Activated CD4-positive, alpha-beta memory T cell treated with anti-CD3 and anti-CD28 coated beads for 36 hours (primary cell): Measurements from ENCODE around the gene PCK2. TPM values are rescaled to one million over a fixed set of nuclear protein-coding genes. Genes with fewer than 3 reads are reported as not detected.

Source experiments
- CTCF ChIA-PET: fragments of 350-600 bp; sonication (Branson Sonifier 250); formaldehyde crosslinking; loops from one replicate; lab custom pipeline; 2021; ENCODE audit warnings: antibody characterized with exemption, inconsistent platforms; lab: Charles Lee
- POLR2A ChIA-PET: fragments of 350-600 bp; sonication (Branson Sonifier 250); formaldehyde crosslinking; loops from one replicate; lab custom pipeline; 2021; ENCODE audit warnings: antibody characterized with exemption; lab: Charles Lee
- DNase-seq: peaks from one replicate; pipeline ENCODE4 v3.0.0-alpha.2; 2020
- H3K27ac Mint-ChIP-seq: one replicate; pipeline ENCODE4 v1.8.0; 2021; ENCODE audit warnings: mixed read lengths
- H3K27me3 Mint-ChIP-seq: one replicate; pipeline ENCODE4 v1.8.0; 2021; ENCODE audit warnings: mixed read lengths
- H3K36me3 Mint-ChIP-seq: one replicate; pipeline ENCODE4 v1.8.0; 2021; ENCODE audit warnings: mixed read lengths
- H3K4me1 Mint-ChIP-seq: one replicate; pipeline ENCODE4 v1.8.0; 2021; ENCODE audit warnings: low read depth, mixed read lengths
- H3K4me3 Mint-ChIP-seq: one replicate; pipeline ENCODE4 v1.8.0; 2021; ENCODE audit warnings: mild to moderate bottlenecking, mixed read lengths
- H3K9me3 Mint-ChIP-seq: one replicate; pipeline ENCODE4 v1.8.0; 2021; ENCODE audit warnings: mixed read lengths
- intact Hi-C: fragments of 100-400 bp; cut with micrococcal nuclease; formaldehyde crosslinking; loops from one replicate; pipeline ENCODE4 v1.15.1; 2023
- total RNA-seq, 2 experiments: library from RNA; stranded (reverse); gene quantifications; one replicate each; pipeline ENCODE4 v1.2.3, GENCODE V29; 2021

Gene PCK2
- total RNA-seq, 2 experiments from 2014 or later = 118 to 125 TPM

DNA sequence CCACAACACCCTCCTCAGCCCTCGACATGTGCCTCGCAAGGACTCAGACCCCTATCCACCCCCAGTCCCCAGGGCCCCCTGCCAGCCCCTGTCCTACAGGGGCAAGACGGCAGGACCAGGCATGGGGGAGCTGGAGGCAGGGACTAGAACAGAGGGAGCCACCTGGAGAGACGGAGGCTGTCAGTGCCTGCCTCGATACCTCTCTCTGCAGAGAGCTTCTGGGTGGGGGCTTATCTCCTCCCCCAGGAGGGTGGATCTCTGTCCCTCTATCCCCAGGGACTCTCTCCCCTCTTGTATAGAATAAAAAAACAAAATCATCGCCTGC, 24.7 kb upstream of the PCK2 start:
- POLR2A ChIA-PET = no interaction called here
- no peak overlapping the region for H3K4me3 Mint-ChIP-seq

DNA sequence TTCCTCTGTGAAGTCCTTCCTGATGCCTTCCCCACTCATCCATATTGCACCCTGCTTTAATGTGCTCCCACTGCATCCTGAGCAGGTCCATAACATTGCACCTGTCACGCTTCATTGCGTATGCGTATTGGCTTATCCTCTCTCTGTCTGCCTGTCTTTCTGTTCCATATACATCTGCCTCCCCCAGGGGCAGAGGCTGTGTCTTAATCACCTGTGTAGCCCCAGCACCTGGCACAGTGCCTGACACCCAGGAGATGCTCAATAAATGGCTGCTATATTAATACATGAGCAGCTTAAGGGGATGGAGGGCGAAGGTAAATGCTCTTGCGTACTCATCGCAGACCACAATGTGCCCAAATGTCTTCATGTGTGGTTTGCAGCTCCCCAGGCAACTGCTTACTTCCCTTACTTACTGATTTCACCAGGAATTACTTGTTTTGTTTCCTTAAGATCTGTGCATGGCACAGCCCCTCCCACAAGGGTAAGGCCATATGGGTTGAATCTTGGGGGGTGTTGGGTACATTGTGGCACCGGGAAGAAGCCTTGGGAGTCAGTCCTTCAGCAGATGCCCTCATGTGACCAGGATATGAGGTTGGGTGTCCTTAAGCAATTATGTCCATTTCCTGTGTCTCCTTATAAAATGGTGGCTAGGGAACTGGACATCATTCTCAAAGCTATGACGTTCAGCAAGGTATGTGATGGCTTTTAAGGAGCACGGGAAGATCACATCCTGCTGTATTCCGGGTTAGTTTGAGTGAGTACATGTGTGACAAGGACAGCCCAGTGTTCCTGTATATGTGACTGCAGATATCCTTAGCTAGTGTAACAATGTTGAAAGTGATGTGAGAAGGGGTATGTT, 23.6 kb upstream of the PCK2 start:
- Mint-ChIP-seq H3K4me1 (peaks cover 11% of the 10 kb centered on the region), H3K4me3 (no peak overlapping the region), H3K27ac (no peak overlapping the region), H3K36me3 (no peaks in the 10 kb centered on the region), H3K9me3 (no peaks in the 10 kb centered on the region), H3K27me3 (peaks cover 3% of the 10 kb centered on the region)
- intact Hi-C loops = no loop called here
- CTCF ChIA-PET = interaction anchor here (0.6 to 2.9 kb wide), 7 partner anchors 11 to 99 kb away, joined by 3 to 10 read pairs (median 4); no protein-coding TSS in a partner anchor
- POLR2A ChIA-PET = no interaction called here
- no peak for DNase-seq

More for the DNA sequence above, 24.7 kb upstream of the PCK2 start:
- CTCF ChIA-PET = interaction anchor here (1.7 to 2.9 kb wide), 2 partner anchors 12 to 21 kb away, joined by 5 to 10 read pairs; no protein-coding TSS in a partner anchor
- Mint-ChIP-seq H3K27ac (no peak overlapping the region), H3K27me3 (peaks cover 3% of the 10 kb centered on the region), H3K4me1 (peaks cover 11% of the 10 kb centered on the region), H3K36me3 (no peaks in the 10 kb centered on the region), H3K9me3 (no peaks in the 10 kb centered on the region)
- intact Hi-C loops = no loop called here
- DNase-seq = no peak

DNA sequence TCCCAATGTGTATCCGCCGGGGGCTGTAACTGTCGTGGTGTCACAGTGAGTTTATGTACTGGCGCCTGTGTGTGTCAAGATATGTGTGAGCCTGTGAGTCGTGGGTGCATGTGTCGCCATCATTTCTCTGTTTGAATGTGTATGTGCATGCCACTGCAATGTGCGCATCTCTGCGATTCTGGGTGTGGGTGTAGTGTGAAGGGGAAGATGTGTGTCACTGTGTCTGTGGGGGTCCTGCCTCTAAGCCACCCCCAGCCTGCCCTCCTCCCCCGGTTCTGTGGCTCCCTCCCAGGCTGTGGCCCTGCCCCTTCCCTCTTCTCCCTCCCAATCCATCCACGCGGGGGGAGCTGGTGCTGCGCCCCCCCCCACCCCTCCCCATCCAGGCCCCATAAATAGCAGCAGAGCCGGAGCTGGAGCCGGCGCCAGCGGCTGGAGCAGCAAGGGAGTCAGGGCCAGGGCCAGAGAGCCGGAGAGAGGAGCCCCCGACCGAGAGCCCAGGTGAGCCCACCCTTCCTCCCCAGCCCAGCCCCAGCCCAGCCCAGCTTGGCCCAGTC, 22.9 kb upstream of the PCK2 start, which contains the start of gene CPNE6:
TSS of gene CPNE6 (plus strand) at position 419 of the 554 bp plus-strand sequence. CDS start 1,375 bp downstream, outside the sequence.
- no peak within 1 kb of the TSS for H3K4me3 Mint-ChIP-seq
- ChIA-PET POLR2A (no interaction called here), CTCF (interaction anchor here (0.6 to 6.1 kb wide), 7 partner anchors 10 to 100 kb away, joined by 3 to 30 read pairs (median 4); no protein-coding TSS in a partner anchor)
- H3K9me3 Mint-ChIP-seq = no peaks in the 10 kb centered on the region
- no peaks in the 10 kb centered on the region for H3K36me3 Mint-ChIP-seq
- peaks cover 3% of the 10 kb centered on the region for H3K27me3 Mint-ChIP-seq
- no peak within 1 kb of the TSS for H3K27ac Mint-ChIP-seq
- H3K4me1 Mint-ChIP-seq = peaks cover 11% of the 10 kb centered on the region
- DNase-seq = peak; percentile 74
- intact Hi-C loops = no loop called here

DNA sequence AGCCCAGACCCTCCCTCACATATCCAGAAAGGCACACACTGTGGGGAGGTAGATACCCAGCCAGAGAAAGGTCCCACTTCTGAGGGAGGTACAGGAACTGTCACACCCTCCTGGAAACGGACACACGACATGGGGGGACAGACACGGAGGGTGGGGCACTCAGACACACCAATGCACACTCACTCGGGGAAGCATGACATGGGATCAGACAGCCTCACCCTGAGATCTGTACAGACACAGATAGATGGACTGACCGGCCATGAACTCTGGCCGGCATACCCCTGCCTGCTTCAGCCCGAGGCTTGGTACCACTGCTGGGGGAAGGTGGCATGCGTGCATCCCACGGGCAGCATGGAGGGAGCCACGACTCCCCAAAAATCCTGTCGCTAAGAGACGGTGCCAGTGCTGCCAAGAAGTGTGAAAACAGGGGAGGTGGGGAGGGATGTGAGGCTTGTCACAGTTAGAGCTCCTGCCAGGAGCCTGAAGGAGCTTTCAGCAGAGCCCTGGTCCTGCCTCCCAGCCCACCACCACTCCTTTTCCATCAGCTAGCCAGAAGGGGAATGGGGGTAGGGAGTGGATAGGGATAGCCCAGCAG, 22.2 kb upstream of the PCK2 start:
- Mint-ChIP-seq H3K4me1 (peaks cover 11% of the 10 kb centered on the region), H3K36me3 (no peaks in the 10 kb centered on the region), H3K4me3 (no peak overlapping the region), H3K9me3 (no peaks in the 10 kb centered on the region), H3K27ac (no peak overlapping the region), H3K27me3 (peaks cover 3% of the 10 kb centered on the region)
- POLR2A ChIA-PET = interaction anchor here (0.7 kb wide), 1 partner anchor 9 kb away, joined by 4 read pairs; no protein-coding TSS in a partner anchor
- intact Hi-C loops = no loop called here
- DNase-seq = no peak
- CTCF ChIA-PET = interaction anchor here (0.6 to 6.1 kb wide), 6 partner anchors 9 to 36 kb away, joined by 3 to 30 read pairs (median 6); no protein-coding TSS in a partner anchor

GRCh38 chr14:24072436-24072835, 21.7 kb upstream of the PCK2 start:
- CTCF ChIA-PET = interaction anchor here (0.6 to 6.1 kb wide), 3 partner anchors 15 to 35 kb away, joined by 3 to 30 read pairs (median 7); no protein-coding TSS in a partner anchor
- no peak overlapping the region for H3K27ac Mint-ChIP-seq
- POLR2A ChIA-PET = interaction anchor here (0.7 kb wide), 1 partner anchor 8 kb away, joined by 4 read pairs; no protein-coding TSS in a partner anchor
- peaks cover 11% of the 10 kb centered on the region for H3K4me1 Mint-ChIP-seq
- intact Hi-C loops = no loop called here
- no peak for DNase-seq
- H3K27me3 Mint-ChIP-seq = peaks cover 3% of the 10 kb centered on the region
- no peaks in the 10 kb centered on the region for H3K9me3 Mint-ChIP-seq
- H3K36me3 Mint-ChIP-seq = no peaks in the 10 kb centered on the region
- H3K4me3 Mint-ChIP-seq = no peak overlapping the region

DNA sequence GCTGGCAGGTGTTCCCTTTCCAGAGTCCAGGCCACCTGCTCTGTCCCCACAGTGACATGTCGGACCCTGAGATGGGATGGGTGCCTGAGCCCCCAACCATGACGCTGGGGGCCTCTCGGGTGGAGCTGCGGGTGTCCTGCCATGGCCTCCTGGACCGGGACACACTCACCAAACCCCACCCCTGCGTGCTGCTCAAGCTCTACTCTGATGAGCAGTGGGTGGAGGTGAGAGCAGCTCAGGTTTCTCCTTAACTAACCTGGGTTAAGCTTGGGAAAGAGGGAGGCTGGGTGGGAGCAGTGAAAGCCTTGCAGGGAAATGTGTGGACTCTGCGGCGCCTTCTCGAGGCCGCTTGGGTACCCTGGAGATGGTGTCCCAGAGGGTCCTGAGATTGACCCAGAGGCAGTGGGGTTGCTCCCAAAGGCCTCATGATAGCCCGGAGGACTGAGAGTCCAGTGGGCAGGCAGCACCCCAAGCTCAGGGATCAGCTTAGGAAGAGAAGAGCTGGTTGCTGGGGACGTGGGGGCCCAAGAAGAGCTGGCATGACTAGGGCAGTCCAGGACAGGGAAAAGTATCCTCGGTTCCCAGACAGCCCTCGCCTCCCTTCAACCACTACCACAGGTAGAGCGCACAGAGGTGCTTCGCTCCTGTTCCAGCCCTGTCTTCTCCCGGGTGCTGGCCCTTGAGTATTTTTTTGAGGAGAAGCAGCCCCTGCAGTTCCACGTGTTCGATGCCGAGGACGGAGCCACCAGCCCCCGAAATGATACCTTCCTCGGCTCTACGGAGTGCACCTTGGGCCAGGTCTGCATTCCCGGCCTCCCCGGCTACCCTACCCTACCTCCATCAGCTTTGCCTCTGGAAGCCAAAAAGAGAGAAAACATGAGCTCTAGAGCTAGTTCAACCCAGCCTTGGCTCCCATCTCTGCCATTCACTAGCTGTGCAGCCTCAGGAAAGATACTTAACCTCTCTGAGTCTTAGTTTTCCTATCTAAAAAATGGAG, 20.9 kb upstream of the PCK2 start:
- H3K27ac Mint-ChIP-seq = no peak overlapping the region
- no peak for DNase-seq
- H3K27me3 Mint-ChIP-seq = peaks cover 3% of the 10 kb centered on the region
- no peaks in the 10 kb centered on the region for H3K9me3 Mint-ChIP-seq
- intact Hi-C loops = no loop called here
- H3K36me3 Mint-ChIP-seq = no peaks in the 10 kb centered on the region
- POLR2A ChIA-PET = interaction anchor here (0.6 to 0.7 kb wide), 2 partner anchors 8 to 609 kb away, joined by 3 to 4 read pairs; no protein-coding TSS in a partner anchor
- peaks cover 11% of the 10 kb centered on the region for H3K4me1 Mint-ChIP-seq
- H3K4me3 Mint-ChIP-seq = no peak overlapping the region
- CTCF ChIA-PET = interaction anchor here (1.2 to 6.1 kb wide), 3 partner anchors 15 to 17 kb away, joined by 7 to 30 read pairs (median 7); no protein-coding TSS in a partner anchor

DNA sequence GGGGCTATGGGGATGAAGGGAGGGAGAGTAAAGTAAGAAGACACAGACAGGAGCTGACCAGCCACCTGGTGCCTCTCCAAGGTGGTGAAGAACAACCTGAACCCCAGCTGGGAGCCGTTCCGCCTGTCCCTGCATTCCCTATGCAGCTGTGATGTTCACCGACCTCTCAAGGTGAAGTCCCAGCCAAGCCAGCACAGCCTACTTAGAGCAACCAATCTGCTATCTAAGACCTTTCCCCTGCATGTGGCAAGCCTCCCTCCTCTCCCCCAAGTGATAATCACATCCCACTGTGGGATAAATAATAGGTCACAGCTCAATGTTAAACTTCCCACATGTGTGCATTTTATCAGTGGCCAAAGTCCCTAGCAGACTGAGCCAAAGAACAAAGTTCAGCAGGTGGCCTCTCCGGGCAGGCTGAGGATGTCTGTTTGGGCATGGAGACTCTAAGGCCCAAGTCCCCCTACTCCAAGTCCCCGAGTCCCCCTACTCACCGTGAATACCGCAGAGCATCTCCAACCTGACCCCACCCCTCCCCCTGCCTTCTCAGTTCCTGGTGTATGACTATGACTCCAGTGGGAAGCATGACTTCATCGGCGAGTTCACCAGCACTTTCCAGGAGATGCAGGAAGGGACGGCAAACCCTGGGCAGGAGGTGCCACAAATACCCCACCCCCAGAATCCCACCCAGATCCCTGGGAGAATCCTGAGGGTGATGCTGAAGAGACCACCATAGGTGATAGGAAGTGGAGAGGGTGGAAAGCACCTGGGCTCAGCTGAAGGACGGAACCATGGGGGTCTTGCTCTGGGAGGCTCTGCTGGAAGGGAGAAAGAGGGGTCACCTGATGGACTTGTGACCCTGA, 19.3 kb upstream of the PCK2 start:
- POLR2A ChIA-PET = interaction anchor here (0.8 kb wide), 1 partner anchor 19 kb away, joined by 3 read pairs; no protein-coding TSS in a partner anchor
- DNase-seq = no peak
- Mint-ChIP-seq H3K36me3 (no peaks in the 10 kb centered on the region), H3K27me3 (peaks cover 3% of the 10 kb centered on the region), H3K4me3 (no peak overlapping the region), H3K27ac (no peak overlapping the region), H3K4me1 (peaks cover 11% of the 10 kb centered on the region), H3K9me3 (no peaks in the 10 kb centered on the region)
- intact Hi-C loops = no loop called here
- CTCF ChIA-PET = interaction anchor here (0.6 to 6.1 kb wide), 4 partner anchors 14 to 17 kb away, joined by 3 to 30 read pairs (median 6); no protein-coding TSS in a partner anchor

- POLR2A ChIA-PET = interaction anchor here (0.8 kb wide), 1 partner anchor 20 kb away, joined by 3 read pairs; no protein-coding TSS in a partner anchor
- DNase-seq = no peak
- H3K36me3 Mint-ChIP-seq = no peaks in the 10 kb centered on the region
- intact Hi-C loops = no loop called here
- no peak overlapping the region for H3K4me3 Mint-ChIP-seq
- H3K4me1 Mint-ChIP-seq = peaks cover 18% of the 10 kb centered on the region
- no peaks in the 10 kb centered on the region for H3K9me3 Mint-ChIP-seq
- H3K27ac Mint-ChIP-seq = no peak overlapping the region
- CTCF ChIA-PET = interaction anchor here (1.0 to 6.1 kb wide), 3 partner anchors 9 to 18 kb away, joined by 3 to 30 read pairs (median 6); no protein-coding TSS in a partner anchor
- no peaks in the 10 kb centered on the region for H3K27me3 Mint-ChIP-seq
Measured at GRCh38 chr14:24075485-24076301, 18.4 kb upstream of the PCK2 start.

DNA sequence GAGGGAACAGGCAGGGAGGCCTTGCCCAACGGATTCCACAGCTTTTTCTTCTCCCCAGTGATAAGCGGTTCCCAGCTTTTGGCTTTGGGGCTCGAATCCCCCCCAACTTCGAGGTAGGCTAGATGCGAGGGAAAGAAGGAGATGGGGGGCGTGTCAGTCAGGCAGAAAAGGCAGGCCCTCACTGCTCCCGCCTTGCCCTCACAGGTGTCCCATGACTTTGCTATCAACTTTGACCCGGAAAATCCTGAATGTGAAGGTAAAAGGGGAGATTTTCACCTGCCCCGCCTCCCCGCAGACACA, 17.9 kb upstream of the PCK2 start:
- H3K27me3 Mint-ChIP-seq = no peaks in the 10 kb centered on the region
- intact Hi-C loops = no loop called here
- peaks cover 15% of the 10 kb centered on the region for H3K4me1 Mint-ChIP-seq

More for the DNA sequence above, 17.9 kb upstream of the PCK2 start:
- H3K36me3 Mint-ChIP-seq = no peaks in the 10 kb centered on the region
- ChIA-PET POLR2A (no interaction called here), CTCF (interaction anchor here (1.0 to 6.1 kb wide), 3 partner anchors 8 to 18 kb away, joined by 3 to 30 read pairs (median 6); no protein-coding TSS in a partner anchor)
- DNase-seq = no peak
- H3K27ac Mint-ChIP-seq = no peak overlapping the region
- no peak overlapping the region for H3K4me3 Mint-ChIP-seq
- H3K9me3 Mint-ChIP-seq = no peaks in the 10 kb centered on the region
